Activated CD4-positive, alpha-beta T cell treated with anti-CD3 and anti-CD28 coated beads for 24 hours (primary cell): ENCODE results near the gene LONP2.
"Not testable (repeated sequence)": the region's sequence is repeated elsewhere in the genome, so short reads cannot be mapped to it uniquely, and the experiment has no call there.

Experiments
- DNase-seq, 2 donors: peaks; one replicate each; pipeline ENCODE4 v3.0.0-alpha.2; 2020; ENCODE audit warnings: low read depth in 2 of 2

Gene LONP2

GRCh38 chr16:48332978-48333377 lies 88.9 kb downstream of the LONP2 start:
- no peak for DNase-seq

GRCh38 chr16:48334325-48334724 lies 90.2 kb downstream of the LONP2 start:
- no peak for DNase-seq

GRCh38 chr16:48335961-48336360 lies 91.9 kb downstream of the LONP2 start:
- DNase-seq, result no peak

GRCh38 chr16:48340054-48340453 lies 96.0 kb downstream of the LONP2 start:
- no peak for DNase-seq

GRCh38 chr16:48342591-48342990 lies 98.5 kb downstream of the LONP2 start:
- no peak for DNase-seq

GRCh38 chr16:48347191-48347865 lies 103.2 kb downstream of the LONP2 start:
- DNase-seq, result no peak

- no peak for DNase-seq
Measured at GRCh38 chr16:48347980-48348379, 103.9 kb downstream of the LONP2 start.

GRCh38 chr16:48350736-48351135 lies 106.6 kb downstream of the LONP2 start:
- no peak for DNase-seq

- no peak for DNase-seq
Measured at GRCh38 chr16:48352648-48353390, 108.7 kb downstream of the LONP2 start.

- peak; percentile 25 to 52 for DNase-seq
Measured at GRCh38 chr16:48353565-48354163, 109.6 kb downstream of the LONP2 start.

GRCh38 chr16:48354385-48354784 lies 110.3 kb downstream of the LONP2 start:
- DNase-seq, result not testable (repeated sequence)

- no peak for DNase-seq
Measured at GRCh38 chr16:48354877-48355855, 111.1 kb downstream of the LONP2 start.

GRCh38 chr16:48356633-48357376 lies 112.7 kb downstream of the LONP2 start:
- no peak for DNase-seq

- no peak for DNase-seq
Measured at GRCh38 chr16:48358419-48358818, 114.3 kb downstream of the LONP2 start.

GRCh38 chr16:48359983-48360382 lies 115.9 kb downstream of the LONP2 start:
- no peak for DNase-seq

- DNase-seq, result no peak
Measured at GRCh38 chr16:48361012-48361411, 116.9 kb downstream of the LONP2 start.

- DNase-seq, result no peak
Measured at GRCh38 chr16:48361540-48362144, 117.5 kb downstream of the LONP2 start.

- no peak for DNase-seq
Measured at GRCh38 chr16:48365025-48365600, 121.0 kb downstream of the LONP2 start.

- DNase-seq, result peak; percentile 68 to 75
Measured at GRCh38 chr16:48365601-48366164, 121.6 kb downstream of the LONP2 start.
